Skeletal muscle satellite cell (primary cell): ENCODE results near the gene CFAP99.

ENCODE experiments used
- H3K27me3 ChIP-seq: 2 replicates; pipeline ENCODE4 v1.7.0; 2013; ENCODE audit warnings: low read length; ENCODE audit not compliant: control insufficient read depth, insufficient read depth
- H3K36me3 ChIP-seq: 2 replicates; pipeline ENCODE4 v1.7.0; 2013; ENCODE audit warnings: mild to moderate bottlenecking, control low read depth, low read length; ENCODE audit not compliant: insufficient read depth
- H3K4me1 ChIP-seq: 2 replicates; pipeline ENCODE4 v1.7.0; 2013; ENCODE audit warnings: low read length; ENCODE audit not compliant: control insufficient read depth, insufficient read depth
- H3K4me2 ChIP-seq: 2 replicates; pipeline ENCODE4 v1.7.0; 2013; ENCODE audit warnings: mild to moderate bottlenecking, low read length
- H3K4me3 ChIP-seq: 2 replicates; pipeline ENCODE4 v1.7.0; 2013; ENCODE audit warnings: low read length
- H3K9ac ChIP-seq: 2 replicates; pipeline ENCODE4 v1.7.0; 2013; ENCODE audit warnings: mild to moderate bottlenecking, low read depth, low read length, moderate library complexity
- H3K9me3 ChIP-seq: replicated peaks from 2 replicates; pipeline ENCODE4 v1.7.0; 2013; ENCODE audit warnings: mild to moderate bottlenecking, control low read depth, low read length

CFAP99 gene

DNA sequence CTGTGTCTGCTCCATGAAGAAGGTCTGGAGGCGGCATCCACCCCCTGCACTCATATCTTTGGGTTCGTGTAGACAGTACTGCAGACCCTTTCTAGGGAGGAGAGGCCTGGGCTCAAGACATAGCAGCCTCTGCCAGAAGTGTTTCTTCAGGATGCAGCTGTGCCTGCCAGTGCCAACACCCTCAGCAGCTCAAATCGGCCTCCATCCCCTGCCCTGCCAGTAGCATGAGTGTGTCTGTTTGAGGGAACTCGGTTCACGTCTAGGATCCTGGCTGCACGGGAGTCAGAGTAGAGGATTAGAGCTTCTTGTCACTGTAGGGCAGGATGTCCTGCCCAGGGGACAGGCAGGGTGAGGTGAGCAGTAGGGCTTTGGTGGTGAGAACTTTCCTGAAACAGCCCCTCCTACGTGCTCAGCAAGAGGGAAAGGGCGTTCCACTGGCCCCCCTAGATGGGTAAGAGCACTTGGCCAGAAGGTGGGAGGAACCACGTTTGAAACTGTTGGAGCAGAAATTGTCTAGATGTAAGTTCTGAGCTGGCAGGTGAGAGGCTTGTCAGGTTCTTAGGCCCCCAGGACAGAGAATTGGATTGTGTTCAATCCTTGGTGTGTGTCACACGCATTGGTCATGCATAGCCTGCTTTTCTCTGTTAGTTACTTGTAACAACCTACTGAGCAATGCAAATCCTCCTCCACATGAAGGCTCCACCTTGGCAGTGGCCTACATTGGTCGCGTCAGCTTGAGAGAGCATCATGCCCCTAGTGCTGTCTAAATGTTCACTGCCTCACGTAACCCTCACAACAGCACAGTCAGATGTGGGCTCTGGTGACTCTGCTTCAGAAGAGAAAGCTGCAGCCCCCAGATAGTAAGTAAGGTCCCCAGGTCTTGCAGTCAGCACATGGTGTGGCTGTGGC is 91.8 kb downstream of the CFAP99 start:
- Histone ChIP-seq H3K4me3 (no peak overlapping the region), H3K27me3 (no peaks in the 10 kb centered on the region), H3K9ac (no peak overlapping the region), H3K9me3 (no peaks in the 10 kb centered on the region), H3K4me2 (no peak overlapping the region), H3K36me3 (peaks cover 76% of the 10 kb centered on the region), H3K4me1 (no peaks in the 10 kb centered on the region)

DNA sequence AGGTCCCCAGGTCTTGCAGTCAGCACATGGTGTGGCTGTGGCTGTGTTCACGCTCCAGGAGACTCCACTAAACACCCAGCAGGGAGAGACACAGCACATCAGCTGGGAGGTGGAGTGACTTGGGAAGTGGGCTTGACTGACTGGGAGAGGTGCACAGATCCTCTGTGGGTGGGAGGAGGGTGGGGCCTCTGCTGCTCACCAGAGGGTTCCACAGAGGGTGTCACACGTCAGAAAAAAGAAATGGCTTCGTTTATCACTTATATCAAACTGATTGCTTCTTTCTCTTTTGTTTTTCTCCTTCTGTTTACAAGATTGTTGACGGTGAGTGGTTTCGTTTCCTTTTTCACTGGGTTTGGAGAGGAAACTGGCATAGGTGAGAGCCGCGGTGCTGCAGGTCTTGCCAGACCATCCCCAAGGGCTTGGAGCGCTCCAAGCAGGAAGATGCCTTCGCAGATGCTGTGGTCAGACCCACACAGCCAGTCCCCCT is 92.9 kb downstream of the CFAP99 start:
- Histone ChIP-seq H3K4me3 (no peak overlapping the region), H3K9me3 (no peaks in the 10 kb centered on the region), H3K27me3 (no peaks in the 10 kb centered on the region), H3K4me2 (no peak overlapping the region), H3K36me3 (peaks cover 80% of the 10 kb centered on the region), H3K9ac (no peak overlapping the region), H3K4me1 (no peaks in the 10 kb centered on the region)
